Measurements from ENCODE around the gene GPSM3. TPM values are rescaled to one million over a fixed set of nuclear protein-coding genes. Genes with fewer than 3 reads are reported as not detected.
"Not testable (repeated sequence)": the region's sequence is repeated elsewhere in the genome, so short reads cannot be mapped to it uniquely, and the experiment has no call there.

Gene GPSM3
- total and polyA plus RNA-seq, 2 donors (not counting 3 experiments of a cell fraction or from before 2014, with no cell fraction given), result 19.5 to 21.6 TPM

DNA sequence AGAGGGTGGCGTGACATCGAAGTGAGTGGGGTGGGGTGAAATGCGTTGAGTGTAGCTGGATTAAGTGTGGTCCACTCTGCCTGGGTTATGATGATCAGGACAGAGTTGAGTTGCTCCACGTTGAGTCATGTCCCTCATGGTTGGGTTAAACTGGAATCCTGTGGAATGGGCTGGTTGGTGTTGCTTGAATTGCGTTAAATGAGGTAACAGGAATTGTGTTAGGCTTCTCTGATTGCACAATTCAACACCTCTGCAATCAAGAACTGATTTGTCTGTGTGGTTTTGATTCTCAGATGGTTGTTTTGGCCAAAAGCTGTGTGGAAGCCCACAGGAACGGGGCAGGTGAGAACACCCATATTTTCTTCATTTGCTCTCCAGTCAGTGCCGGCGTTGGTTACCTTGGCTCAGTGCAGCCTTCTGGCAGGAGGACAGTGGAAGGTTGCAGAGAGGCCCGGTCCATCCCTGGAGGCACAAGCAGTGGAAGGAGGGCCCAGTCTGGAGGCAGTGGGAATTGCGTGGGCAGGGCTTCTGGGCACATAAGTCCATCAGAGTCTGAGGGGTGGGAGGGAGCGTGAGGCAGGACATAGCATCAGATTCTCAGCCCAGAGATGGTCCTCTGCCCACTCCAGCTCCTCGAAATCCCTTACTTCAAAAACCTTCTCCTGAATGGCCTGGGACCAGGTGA lies 19.8 kb upstream of the GPSM3 start:
- H3K4me1 ChIP-seq (ENCODE audit: control insufficient read depth, extremely low read depth, insufficient read depth, low read length), result no peaks in the 10 kb centered on the region
- no peak overlapping the region for H3K4me2 ChIP-seq (ENCODE audit: insufficient read depth, low read length)
- intact Hi-C loops (cut with micrococcal nuclease), result no loop called here
- H4K20me1 ChIP-seq (replicated peaks; ENCODE audit: control insufficient read depth, extremely low read depth, insufficient read depth, low read length), result no peaks in the 10 kb centered on the region
- H3K79me2 ChIP-seq (ENCODE audit: control insufficient read depth, insufficient read depth, low read length), result no peaks in the 10 kb centered on the region
- DNase-seq (ENCODE audit: low read depth, low spot score) (no peak), FAIRE-seq (no peak)
- no peak overlapping the region for H3K4me3 ChIP-seq (replicated peaks in 1 of 3; ENCODE audit: insufficient read depth in 1 of 3, low read depth in 1 of 3, low read length in 3 of 3)
- no TSS peak for BruUV-seq (replicated peaks)
- ChIA-PET POLR2A (no interaction called here), CTCF (interaction anchor here (1.0 kb wide), 1 partner anchor 17 kb away, joined by 3 read pairs; no protein-coding TSS in a partner anchor)
- H3K27me3 ChIP-seq (ENCODE audit: control insufficient read depth in 2 of 2, insufficient read depth in 2 of 2, low read length in 2 of 2), result no peaks in the 10 kb centered on the region
- dilution Hi-C loops (cut with MboI; ENCODE audit: extremely low pct_ligation_motif_present, low sequenced_read_pairs), result no loop called here
- no peak overlapping the region for H3K27ac ChIP-seq (ENCODE audit: insufficient read depth, low read depth, low read length)
- no peak for TF ChIP-seq JUN (IDR thresholded peaks at IDR 0.05; ENCODE audit: borderline replicate concordance, insufficient read depth, insufficient read length, low read depth)
- TF ChIP-seq EZH2 (IDR thresholded peaks at IDR 0.05; ENCODE audit: borderline replicate concordance, low read depth, low read length, severe bottlenecking), result no peak
- TF ChIP-seq, protein P1, sequence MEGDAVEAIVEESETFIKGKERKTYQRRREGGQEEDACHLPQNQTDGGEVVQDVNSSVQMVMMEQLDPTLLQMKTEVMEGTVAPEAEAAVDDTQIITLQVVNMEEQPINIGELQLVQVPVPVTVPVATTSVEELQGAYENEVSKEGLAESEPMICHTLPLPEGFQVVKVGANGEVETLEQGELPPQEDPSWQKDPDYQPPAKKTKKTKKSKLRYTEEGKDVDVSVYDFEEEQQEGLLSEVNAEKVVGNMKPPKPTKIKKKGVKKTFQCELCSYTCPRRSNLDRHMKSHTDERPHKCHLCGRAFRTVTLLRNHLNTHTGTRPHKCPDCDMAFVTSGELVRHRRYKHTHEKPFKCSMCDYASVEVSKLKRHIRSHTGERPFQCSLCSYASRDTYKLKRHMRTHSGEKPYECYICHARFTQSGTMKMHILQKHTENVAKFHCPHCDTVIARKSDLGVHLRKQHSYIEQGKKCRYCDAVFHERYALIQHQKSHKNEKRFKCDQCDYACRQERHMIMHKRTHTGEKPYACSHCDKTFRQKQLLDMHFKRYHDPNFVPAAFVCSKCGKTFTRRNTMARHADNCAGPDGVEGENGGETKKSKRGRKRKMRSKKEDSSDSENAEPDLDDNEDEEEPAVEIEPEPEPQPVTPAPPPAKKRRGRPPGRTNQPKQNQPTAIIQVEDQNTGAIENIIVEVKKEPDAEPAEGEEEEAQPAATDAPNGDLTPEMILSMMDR (IDR thresholded peaks at IDR 0.05; ENCODE audit: extremely low read depth in 1 of 2, insufficient read depth in 1 of 2, low read depth in 1 of 2, low read length in 2 of 2), result no peak
- no peak for TF ChIP-seq GATA2 (IDR thresholded peaks at IDR 0.05; ENCODE audit: insufficient read depth, insufficient read length, low read depth, low read length)
- TF ChIP-seq MYC (IDR thresholded peaks at IDR 0.05; ENCODE audit: low read depth, low read length), result no peak
- no peak for TF ChIP-seq FOS (IDR thresholded peaks at IDR 0.05; ENCODE audit: borderline replicate concordance, insufficient read depth, low read length)
- no peak for TF ChIP-seq POLR2AphosphoS5 (IDR thresholded peaks at IDR 0.05; ENCODE audit: insufficient read depth, low read depth, low read length)
- no peak for TF ChIP-seq POLR2A (IDR thresholded peaks at IDR 0.05; ENCODE audit: low read depth, low read length)
- TF ChIP-seq, protein P2, sequence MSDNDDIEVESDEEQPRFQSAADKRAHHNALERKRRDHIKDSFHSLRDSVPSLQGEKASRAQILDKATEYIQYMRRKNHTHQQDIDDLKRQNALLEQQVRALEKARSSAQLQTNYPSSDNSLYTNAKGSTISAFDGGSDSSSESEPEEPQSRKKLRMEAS (IDR thresholded peaks at IDR 0.05; ENCODE audit: insufficient read depth, insufficient read length), result no peak
- H3K36me3 ChIP-seq (ENCODE audit: control insufficient read depth in 2 of 2, extremely low read depth in 1 of 2, insufficient read depth in 2 of 2, low read length in 2 of 2), result peaks cover 10 to 14% of the 10 kb centered on the region in 2 experiments
- H3K9ac ChIP-seq (replicated peaks; ENCODE audit: extremely low read depth, insufficient read depth, low read length), result no peak overlapping the region
- no peaks in the 10 kb centered on the region for H3K9me3 ChIP-seq (replicated peaks; ENCODE audit: control insufficient read depth, insufficient read depth, low read length)
- no peaks in the 10 kb centered on the region for H3K9me1 ChIP-seq (replicated peaks; ENCODE audit: control insufficient read depth, extremely low read depth, insufficient read depth, low read length)
- no peak overlapping the region for H2AFZ ChIP-seq (ENCODE audit: low read depth, low read length)

GRCh38 chr6:32211432-32211831 lies 19.0 kb upstream of the GPSM3 start:
- H3K27ac ChIP-seq (ENCODE audit: insufficient read depth, low read depth, low read length); POLR2A ChIA-PET: not testable (repeated sequence)

More at GRCh38 chr6:32211432-32211831, 19.0 kb upstream of the GPSM3 start:
- DNase-seq (ENCODE audit: low read depth, low spot score); intact Hi-C loops (cut with micrococcal nuclease); H3K9me3 ChIP-seq (replicated peaks; ENCODE audit: control insufficient read depth, insufficient read depth, low read length); H3K9me1 ChIP-seq (replicated peaks; ENCODE audit: control insufficient read depth, extremely low read depth, insufficient read depth, low read length); dilution Hi-C loops (cut with MboI; ENCODE audit: extremely low pct_ligation_motif_present, low sequenced_read_pairs); H4K20me1 ChIP-seq (replicated peaks; ENCODE audit: control insufficient read depth, extremely low read depth, insufficient read depth, low read length); H3K27me3 ChIP-seq (ENCODE audit: control insufficient read depth in 2 of 2, insufficient read depth in 2 of 2, low read length in 2 of 2); H2AFZ ChIP-seq (ENCODE audit: low read depth, low read length); BruUV-seq (replicated peaks); H3K4me2 ChIP-seq (ENCODE audit: insufficient read depth, low read length); H3K79me2 ChIP-seq (ENCODE audit: control insufficient read depth, insufficient read depth, low read length); H3K4me1 ChIP-seq (ENCODE audit: control insufficient read depth, extremely low read depth, insufficient read depth, low read length); H3K4me3 ChIP-seq (replicated peaks in 1 of 3; ENCODE audit: insufficient read depth in 1 of 3, low read depth in 1 of 3, low read length in 3 of 3); H3K9ac ChIP-seq (replicated peaks; ENCODE audit: extremely low read depth, insufficient read depth, low read length); FAIRE-seq: not testable (repeated sequence)
- CTCF ChIA-PET, result interaction anchor here (1.0 kb wide), 1 partner anchor 16 kb away, joined by 3 read pairs; no protein-coding TSS in a partner anchor
- peaks cover 7 to 14% of the 10 kb centered on the region in 2 experiments for H3K36me3 ChIP-seq (ENCODE audit: control insufficient read depth in 2 of 2, extremely low read depth in 1 of 2, insufficient read depth in 2 of 2, low read length in 2 of 2)
